GM21367 (cell line): Measurements from ENCODE around the gene CPT2.

Experiments
- ATAC-seq: cut with Tn5 transposase; IDR thresholded peaks from one replicate; pipeline ENCODE4 v1.9.1; 2021; ENCODE audit not compliant: unreplicated experiment

Gene CPT2

DNA sequence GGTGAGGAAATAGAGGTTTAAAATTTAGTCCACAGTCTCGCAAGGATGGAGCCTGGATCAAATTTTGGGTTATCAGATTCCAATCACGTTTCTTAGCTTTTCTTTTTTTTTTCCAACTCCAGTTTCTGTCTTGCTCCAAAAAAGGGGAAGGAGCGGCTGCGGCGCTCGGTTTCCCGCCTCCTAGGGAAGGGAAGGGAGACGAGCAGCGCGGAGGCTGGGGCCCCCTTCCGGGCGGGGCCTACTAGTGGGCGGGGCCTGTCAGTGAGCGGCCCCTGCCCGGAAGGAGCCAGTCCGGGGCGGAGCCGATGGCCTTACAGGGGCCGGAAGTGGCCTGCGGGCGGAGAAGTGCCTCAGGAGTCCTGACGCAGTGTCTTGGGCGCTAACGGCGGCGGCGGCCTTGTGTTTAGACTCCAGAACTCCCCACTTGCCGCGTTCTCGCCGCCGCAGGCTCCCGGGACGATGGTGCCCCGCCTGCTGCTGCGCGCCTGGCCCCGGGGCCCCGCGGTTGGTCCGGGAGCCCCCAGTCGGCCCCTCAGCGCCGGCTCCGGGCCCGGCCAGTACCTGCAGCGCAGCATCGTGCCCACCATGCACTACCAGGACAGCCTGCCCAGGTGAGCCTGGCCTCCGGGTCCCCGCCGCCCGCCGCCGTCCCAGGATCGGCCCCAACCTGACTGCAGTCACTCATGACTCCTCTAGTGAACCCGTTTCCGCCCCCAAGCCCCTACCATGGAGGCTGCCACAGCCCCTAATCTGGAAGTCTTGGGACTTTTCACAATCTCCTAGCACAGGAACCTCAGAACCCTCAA lies at the start of gene CPT2:
CPT2 (plus strand) TSS at position 340 of the 806 bp plus-strand sequence; CDS start at position 460, 120 bp downstream.
- peak; percentile 96 for ATAC-seq

DNA sequence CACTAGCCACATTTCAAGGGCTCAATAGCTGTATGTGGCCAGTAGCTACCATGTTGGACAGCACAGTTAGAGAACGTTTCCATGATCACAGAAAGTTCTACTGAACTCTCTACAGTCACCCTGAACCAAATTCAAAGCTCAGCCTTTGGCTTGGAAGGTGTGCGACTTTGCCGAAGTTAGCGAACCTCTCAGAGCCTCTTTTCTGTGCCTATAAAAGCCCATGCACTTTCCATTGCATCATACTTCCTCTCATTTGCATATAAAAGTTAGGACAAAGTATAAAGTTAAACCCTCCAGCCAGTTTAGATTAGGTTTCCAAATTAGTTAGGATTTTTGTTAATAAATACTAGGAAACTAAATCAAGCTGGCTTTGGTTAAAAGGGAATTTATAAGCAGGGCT lies 49.5 kb upstream of the CPT2 start:
- ATAC-seq: no peak

DNA sequence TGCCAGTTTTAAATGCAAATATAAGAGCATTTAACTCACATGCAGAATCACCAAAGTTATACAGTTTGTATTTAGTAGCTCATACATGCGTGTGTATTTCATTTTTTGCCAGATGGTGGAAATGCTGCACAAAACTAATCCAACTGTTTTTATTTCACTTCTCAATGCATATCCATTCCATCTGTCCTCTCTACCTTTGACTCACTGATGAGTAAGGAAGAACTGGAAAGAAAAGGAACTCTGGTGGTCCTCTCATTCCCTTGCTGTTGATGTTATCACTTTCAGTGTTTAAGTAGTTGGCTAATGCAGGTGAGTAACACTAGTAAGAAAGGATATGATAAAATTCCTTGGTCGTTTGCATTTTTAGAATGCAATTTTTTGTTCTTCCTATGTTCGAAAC lies 48.5 kb upstream of the CPT2 start:
- no peak for ATAC-seq

DNA sequence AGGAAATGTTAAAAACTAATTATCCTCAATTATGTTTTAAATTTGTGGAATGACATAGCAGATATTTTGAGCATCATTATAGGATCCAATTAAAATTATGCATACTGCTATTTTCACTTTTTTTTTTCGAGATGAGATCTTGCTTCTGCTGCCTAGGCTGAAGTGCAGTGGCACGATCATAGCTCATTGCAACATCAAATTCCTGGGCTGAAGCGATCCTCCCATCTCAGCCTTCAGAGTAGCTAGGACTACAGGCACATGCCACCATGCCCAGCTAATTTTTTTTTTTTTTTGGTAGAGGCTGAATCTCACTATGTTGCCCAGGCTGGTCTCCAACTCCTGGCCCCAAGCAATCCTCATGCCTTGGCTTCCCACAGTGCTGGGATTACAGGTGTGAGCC lies 42.9 kb upstream of the CPT2 start:
- no peak for ATAC-seq

DNA sequence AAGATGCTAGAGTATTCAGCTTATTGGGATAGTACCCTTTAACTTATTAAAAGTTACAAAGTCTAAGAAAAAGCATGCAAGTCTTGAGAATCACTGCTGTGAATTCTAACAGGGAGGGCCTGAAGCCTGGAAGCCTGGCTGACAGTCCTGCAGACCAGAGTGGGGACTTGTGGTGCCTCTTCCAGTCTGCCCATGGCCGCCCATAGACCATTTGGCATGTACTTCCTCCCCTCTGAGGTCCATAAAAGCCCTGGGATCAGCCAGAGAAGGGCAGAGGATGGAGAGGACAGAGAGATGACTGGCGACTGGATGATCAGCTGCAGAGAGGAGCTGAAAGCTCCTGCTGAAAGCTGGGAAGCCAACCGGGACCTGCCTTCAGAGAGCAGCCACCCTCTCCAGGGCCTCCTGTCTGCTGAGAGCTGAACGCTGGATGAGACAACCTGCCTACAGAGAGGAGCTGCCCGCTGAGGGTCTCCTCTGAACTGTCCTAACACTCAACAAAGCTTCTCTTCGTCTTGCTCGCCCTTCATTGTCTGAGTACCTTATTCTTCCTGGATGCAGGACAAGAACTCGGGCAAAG lies 41.7 kb upstream of the CPT2 start:
- ATAC-seq: no peak

DNA sequence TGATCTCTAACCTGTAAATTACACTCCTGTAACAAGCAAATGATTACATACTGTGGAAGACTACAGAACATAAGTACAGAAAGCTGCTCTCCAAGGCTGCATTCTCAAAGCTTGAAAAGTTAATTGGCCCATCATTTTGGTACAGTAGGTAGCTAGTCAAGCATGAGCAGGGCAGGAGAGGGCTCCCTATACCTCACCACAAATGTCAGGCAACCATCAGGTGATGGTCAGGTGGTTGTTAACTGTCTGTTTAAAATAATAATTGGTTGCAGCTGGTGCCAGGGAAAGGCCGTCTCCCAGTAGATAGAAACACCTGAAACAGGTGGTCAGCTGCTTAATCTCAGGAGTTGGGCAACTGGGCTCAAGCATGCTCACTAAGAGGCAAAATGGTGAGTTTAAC lies 41.1 kb upstream of the CPT2 start:
- no peak for ATAC-seq

DNA sequence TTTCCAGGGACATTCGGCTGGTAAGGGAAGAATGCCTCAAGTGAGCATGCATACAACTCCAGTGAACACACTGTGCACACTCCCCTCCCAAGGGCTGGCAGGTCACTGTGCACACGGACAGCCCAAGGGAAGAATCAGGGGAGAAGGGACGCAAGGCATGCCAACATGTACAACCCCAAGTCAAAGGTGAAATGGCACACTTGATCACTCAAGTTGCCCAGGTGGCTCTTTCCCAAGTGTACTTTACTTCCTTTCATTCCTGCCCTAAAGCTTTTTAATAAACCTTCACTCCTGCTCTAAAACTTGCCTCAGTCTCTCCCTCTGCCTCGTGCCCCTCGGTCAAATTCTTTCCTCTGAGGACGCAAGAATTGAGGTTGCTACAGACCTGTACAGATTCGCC lies 40.7 kb upstream of the CPT2 start:
- no peak for ATAC-seq

DNA sequence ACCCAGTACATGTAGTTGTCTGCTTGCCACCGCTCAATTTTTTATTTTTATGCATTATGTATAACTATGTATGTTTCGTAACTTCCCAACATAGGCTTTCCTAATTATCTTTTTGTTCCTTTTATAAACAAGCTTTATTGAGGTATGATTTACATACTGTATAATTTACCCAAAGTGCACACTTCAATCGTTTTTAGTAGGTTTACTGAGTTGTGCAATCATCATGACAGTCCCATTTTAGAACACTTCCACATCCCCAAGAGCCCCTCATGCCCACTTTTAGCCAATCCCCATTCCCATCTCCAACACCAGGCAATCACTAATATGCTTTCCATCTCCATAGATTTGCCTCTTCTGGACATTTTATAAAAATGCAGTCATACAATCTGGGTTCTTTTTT lies 39.8 kb upstream of the CPT2 start:
- ATAC-seq: no peak

DNA sequence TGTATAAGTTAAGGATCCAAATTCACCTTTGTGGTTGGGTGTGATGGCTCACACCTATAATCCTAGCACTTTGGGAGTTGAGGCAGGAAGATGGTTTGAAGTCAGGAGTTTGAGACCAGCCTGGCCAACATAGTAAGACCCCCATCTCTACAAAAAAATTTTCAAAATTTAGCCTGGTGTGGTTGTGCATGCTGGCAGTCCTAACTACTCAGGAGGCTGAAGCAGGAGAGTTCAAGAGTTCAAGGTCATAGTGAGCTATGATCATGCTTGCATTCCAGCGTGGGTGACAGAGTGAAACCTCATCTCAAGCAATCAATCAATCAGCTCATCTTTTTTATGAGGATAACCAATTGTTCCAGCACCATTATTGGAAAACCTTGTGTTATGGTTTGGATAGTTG lies 37.7 kb upstream of the CPT2 start:
- no peak for ATAC-seq

DNA sequence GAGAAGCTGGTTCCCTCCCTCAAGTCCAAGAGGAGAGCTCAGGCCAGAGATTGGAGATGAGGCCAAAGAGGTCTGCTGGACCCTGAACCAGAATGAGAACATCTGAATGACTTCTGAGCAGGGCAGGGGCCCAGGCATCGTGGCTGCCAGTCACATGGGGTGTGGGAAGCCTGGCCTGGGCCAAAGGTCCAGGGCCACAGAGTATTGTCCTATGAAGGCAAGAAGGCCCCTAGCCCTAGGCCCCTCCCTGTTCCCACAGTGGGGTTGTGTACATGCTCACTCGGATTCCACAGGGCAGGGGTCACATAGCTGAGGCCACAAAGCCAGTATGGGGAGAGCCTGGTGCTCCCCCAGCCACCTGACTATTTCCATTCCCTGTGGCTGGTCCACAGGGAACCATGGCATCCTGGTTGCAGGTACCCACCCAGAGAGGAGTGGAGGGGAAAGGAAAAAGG lies 35.7 kb upstream of the CPT2 start:
- no peak for ATAC-seq

DNA sequence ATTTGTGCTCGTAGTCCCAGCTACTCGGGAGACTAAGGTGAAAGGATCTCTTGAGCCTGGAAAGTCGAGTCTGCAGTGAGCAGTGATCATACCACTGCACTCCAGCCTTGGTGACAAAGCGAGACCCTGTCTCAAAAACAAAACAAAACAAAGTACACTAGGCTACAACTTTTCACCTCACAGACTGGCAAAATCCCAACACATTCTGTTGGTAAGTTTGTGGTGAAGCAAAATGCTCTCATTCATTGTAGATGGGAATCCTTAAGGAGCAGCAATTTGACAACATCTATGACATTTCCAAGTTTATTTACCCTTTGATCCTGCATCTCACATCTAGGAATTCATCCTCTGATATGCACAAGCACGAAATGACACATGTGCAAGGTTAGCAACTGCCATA lies 34.0 kb upstream of the CPT2 start:
- no peak for ATAC-seq

DNA sequence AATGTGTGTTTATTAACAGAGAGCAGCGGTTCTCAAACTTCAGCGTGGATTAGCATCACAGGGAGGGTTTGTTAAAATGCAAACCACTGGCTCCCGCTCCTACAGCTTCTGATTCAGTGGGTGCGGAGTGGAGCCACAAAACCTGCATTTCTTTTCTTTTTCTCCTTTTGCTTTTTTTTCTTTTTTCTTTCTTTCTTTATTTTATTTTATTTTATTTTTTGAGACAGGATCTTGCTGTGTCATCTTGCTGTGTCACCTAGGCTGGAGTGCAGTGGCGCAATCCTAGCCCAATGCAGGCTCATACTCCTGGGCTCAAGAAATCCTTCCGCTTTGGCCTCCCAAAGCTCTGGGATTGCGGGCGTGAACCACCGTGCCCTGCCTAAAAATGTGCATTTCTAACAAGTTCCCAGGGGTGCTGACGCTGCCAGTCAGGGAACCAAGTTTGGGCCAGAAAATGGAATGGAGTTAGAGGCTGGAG lies 33.3 kb upstream of the CPT2 start:
- ATAC-seq: no peak

DNA sequence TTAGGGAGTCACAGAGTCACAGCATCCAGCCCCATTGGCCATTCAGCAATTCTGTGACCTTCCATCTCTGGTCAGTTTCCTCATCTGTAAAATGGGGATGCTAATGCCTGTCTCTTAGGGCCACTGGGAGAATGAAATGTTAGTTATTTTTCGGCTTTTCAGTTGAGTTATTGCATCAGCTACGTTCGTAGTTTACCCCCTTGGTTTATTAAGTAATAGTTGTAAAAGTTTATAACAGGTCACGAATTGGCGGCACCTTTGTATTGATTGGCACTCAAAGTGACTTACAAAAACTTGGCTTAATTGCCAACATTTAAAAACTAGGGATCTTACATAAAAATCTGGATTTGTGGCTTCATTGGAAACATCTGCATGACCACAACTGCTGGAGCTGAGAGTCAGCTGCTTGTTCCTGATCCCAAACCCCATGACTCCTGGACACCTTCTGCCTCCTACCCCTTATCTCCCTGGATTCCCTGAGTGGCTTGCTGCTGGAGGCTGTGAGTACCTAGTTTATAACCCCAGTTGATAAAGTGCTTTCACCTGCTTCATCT lies 31.1 kb upstream of the CPT2 start:
- no peak for ATAC-seq

DNA sequence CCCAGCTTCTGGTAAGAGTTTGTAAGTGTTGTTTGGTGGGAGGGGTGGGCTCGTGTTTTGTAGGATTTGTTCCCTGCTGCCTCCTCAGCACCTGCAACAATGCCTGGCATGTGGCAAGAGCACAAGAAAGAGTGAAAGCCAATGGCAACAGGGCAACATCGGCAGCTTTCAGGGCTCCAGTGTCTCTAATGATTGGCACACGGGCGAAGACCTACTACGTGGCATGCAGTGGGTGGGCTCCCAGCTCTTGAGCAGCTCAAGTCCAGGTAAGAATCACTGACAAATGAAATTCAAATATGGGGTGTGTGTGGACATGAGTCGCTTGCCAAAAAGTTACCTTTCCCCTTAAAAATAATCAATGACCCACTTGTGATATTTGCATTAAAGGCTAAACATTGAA lies 30.3 kb upstream of the CPT2 start:
- no peak for ATAC-seq

DNA sequence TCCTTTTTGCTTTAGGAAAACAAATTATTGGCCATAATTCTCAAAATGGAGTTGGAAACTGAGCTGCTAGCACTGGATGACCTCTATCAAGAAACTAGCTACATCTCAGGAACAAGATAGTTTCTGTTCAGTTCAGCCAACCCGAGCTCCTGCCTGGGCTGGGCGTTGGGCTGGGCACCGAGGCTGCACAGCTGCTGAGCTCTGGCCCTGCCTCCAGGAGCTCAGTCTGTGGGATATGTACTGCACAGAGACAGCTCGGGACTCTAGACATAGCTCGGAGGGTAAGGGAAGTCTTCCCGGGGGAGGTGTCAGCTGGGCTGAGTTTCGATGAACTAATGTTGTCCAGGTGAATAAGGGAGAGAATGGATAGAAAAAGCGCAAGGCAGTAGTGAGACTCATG lies 29.7 kb upstream of the CPT2 start:
- no peak for ATAC-seq

DNA sequence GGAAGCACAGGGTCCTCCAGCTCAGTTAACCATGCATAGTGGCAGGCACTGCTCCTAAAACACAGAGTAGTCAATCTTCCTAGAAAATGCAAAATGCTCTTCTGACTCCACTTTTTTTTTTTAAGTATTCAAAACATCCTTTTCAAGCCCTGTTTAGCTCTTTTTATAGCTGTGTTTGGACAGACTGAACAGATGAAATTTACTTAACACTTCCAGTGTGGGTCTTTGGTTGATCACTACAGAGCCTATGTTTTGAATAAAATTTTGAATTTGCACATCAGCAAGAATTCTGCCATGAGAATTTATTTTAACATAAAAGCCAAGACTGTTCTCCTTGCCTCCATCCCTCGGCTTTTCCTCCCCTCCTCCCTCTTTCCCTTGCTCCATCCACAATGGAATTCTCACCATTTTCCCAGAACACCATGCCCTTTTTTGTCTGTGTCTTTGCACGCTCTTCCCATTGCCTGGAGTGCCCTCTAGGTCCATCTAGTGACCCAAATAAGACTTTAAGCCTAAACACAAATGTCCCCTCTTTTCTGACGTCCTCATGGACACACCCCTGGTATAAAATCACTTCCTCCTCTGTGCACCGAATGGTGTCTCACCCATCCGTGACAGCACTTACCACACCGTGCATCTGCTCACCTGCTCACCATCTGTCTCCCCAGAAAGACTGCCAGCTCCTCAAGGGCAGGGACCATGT lies 24.0 kb upstream of the CPT2 start:
- ATAC-seq: no peak

DNA sequence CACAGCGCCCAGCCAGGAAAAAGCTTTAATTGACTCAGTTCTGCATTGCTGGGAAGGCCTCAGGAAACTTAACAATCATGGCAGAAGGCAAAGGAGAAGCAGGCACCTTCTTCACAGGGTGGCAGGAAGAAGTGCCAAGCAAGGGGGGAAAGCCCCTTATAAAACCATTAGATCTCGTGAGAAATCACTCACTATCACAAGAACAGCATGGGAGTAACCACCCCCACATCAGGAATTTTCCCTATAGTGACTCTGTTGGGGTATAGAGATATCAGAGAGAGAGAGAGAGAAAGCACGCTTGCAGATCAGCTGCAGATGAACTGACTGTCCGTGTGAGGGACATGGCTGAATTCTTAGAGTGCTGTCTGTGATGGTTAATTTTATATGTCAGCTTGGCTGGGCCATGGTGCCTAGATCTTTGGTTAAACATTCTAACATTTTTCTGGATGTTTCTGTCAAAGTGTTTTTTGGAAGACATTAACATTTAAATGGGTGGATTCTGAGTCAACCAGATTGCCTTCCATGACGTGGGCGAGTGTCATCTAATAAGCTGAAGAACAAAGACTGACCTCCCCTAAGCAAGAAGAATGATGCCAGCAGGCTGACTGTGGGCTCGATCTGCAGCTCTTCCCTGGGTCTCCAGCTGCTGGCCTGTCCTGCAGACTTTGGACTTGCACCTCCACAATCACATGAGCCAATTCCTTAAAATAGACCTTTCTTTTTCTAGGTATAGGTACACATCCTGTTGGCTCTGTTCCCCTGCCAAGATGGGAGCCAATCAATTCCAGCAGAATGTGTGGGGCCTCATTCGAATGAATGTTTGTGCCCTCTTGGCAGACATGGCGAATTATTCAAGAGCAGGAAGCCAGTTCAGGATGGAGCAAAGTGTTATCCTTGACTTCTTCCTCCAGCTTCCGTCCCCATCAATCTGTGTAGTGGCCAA lies 21.4 kb upstream of the CPT2 start:
- ATAC-seq: no peak

DNA sequence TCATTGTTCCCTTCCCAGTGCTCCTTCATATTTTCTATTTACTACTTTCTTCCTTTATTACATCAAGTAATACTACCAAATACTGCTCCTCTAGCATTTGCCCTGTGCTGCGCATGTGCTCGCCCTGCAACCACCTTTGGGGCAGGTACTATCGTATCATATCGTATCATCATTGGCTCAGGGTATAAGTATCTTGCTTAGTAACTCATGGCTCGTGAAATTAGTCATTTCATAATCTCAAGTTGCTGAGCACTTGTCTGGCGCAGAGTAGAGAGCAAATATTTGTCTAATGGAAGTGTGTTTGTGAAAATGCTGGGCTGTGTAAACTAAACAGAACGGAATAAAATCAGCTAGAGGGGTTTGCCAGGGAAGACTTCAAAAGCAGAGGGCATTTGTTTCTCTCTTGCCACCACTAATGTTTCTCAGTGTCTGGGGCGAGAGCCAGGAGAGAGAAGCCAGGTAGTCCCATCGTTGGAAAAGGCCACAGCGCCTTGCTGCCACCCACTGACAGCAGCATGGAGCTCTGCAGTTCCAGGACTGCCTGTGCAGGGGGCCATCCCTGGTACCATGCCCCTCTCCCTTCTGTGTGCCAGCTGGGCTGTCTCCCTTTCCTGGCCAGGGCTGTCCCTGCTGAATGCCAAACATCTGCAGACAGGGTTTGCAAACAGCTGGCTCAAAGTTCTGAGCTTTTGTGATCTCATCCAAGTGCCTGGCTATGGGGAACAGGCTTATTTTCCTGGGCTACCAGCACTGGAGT lies 20.0 kb upstream of the CPT2 start:
- no peak for ATAC-seq

DNA sequence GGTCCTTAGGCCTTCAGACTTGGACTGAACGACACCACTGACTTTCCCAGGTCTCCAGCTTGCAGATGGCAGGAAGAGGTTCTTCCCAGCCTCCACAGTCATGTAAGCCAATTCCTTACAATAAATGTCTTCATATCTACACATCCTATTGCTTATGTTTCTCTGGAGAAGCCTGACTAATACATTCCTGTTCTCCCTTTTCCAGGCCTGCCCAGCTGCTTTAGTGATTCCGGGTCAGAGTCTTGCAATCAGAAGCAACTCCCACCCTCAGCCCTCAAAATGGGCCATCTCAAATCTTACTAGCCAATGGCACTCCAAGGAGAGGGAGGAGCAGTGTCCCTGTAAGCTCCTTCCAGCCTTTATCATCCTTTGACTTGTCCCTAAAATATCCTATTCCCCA lies 16.4 kb upstream of the CPT2 start:
- no peak for ATAC-seq

DNA sequence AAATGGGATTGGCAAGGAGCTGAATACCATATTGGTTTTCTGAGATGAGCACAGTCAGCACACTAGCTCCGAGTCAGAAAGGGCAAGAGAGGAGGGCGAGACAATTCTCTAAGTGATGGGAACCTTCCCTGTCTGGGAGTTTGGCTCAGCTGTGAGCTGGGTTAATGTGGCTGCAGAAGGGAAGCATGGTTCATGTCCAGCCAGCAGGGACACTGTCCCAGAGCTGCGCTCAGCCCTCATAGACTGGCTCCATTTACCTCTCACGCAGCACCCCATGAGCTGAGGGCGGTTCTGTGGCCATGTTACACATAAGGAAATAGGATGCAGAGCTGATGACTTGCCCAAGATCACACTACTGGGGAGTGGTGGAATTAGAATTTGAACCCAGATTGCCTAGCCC lies 15.7 kb upstream of the CPT2 start:
- ATAC-seq: no peak
